Measurements from ENCODE around the gene BCL2L14.

The BCL2L14 gene, protein sequence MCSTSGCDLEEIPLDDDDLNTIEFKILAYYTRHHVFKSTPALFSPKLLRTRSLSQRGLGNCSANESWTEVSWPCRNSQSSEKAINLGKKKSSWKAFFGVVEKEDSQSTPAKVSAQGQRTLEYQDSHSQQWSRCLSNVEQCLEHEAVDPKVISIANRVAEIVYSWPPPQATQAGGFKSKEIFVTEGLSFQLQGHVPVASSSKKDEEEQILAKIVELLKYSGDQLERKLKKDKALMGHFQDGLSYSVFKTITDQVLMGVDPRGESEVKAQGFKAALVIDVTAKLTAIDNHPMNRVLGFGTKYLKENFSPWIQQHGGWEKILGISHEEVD

DNA sequence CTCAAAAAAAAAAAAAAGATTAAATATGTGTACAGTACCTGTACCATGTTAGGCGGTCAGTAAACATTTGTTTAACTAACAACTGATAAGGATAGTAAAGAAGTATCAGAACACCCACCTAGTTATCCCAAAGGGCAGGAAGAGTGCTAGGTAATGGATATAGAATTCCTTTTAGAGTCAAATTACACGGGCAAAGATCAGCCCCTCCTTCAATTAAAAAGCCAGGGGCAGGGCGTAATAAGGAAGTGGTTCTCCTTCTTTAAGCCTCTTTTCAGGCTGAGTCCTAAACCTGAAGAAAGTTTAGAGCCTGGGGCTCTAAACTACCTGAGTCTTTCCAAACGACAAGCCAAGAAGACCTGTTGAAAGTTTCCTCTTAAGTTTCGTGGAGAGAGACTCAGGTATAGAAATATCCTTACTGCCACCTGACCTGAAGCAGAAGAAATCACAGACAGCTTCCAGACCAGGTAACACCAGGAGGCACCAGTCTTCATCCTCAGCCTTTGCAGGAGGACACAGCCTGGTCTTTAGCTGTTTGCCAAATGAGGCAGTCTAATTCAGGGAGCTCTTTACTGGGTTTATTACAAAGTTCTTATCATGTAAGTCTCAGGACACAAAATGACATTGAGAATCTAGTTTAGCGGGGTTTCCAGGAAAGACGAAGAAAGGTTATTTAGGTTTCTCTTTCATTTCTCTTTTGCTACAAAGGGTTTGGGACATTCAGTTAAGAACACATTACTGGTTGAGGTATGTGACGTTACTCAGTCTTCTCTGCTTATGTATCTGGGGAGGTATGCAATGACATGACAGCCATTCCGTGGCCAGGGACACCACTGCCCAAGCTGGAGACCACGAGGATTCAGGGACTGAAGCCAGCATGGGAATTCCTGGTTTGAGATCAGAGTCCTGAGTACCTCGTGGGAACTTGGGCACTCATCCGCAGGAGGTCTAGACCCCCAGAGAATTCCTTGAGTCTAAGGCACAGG lies at the start of gene BCL2L14:
Gene BCL2L14, plus strand, starts transcription at position 266 of the 983 bp plus-strand sequence. CDS start 8,367 bp downstream, outside the sequence.
- no peak for DNase-seq

DNA sequence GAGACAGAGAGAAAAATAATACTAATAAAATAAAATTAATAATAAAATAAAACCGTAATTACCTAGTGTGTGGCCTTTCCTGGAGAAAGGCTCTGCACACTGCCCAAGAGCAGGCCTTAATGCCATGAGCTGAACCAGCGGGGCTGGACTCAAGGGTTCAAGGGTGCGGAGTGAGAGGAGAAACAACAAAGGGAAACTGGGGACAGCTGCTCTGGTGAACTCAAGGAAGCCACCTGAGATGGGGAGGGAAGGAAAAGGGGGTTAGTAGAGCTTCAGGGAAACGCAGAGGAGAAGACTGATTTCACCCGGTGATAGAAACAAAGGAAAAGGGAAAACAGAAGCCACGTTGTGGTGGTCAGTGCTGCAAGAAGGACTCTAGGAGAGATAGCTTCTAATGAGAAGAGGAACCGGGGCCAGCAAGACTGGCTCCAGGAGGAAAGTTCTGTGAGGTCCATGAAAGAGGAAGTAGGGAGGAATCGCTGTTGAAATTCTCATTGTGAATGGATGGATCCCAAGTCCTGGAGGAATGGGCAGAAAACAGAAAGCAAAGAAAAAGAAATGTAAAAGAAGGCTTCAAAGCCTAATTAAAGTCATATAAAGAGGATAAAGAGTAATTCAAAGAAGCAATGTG lies 48.3 kb upstream of the BCL2L14 start:
- DNase-seq: no peak

DNA sequence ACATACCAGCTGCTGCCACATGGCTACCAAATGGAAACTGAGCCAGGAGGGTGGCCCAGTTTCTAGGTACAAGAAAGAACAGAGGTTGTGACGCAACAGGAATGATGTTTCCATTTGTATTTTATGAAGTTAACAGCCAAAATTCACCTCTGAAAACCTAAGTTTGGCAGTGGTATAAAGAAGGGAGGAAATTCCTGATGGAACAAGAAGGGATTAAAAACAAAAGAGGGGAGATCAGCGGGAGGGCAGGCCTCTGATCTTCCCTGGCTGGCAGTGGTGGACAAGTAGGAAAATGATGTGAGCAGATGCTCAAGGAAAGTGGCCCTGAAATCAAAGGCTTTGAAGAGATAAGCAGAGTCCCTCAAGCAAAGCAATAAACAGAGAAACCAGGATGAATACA lies 47.3 kb upstream of the BCL2L14 start:
- no peak for DNase-seq

DNA sequence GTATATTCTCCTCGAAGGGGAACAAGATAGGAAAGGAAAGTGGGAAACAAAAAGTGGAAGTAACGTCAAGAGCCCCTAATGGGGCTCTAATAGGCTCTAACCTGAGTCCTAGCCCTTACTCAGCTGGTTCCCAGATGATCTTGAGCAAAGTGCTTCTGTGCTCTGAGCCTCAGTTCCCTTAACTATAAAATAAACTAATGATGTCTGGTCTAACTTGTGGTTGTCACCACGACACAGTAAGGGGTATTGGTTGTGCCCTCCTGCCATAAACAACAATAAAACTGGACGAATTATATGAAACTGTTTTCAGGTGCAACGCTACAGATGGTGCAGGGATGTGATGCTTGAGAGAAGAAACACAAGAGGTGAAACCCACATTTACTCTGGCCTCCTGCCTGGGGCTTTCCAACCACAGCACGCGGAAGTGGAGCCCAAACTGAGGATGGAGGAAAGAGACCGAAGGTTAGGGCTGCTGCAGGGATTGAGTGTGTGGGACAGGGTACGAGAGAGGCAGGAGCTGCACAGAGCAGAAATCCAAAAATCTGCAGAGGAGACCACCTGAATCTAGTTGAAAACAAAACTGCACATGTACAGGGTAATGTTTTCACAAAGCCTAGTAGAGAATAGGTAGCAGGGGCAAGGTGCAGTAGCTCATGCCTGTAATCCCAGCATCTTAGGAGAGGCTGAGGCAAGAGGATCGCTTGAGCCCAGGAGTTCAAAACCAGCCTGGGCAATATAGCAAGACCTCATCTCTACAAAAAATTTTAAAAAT lies 45.6 kb upstream of the BCL2L14 start:
- no peak for DNase-seq

DNA sequence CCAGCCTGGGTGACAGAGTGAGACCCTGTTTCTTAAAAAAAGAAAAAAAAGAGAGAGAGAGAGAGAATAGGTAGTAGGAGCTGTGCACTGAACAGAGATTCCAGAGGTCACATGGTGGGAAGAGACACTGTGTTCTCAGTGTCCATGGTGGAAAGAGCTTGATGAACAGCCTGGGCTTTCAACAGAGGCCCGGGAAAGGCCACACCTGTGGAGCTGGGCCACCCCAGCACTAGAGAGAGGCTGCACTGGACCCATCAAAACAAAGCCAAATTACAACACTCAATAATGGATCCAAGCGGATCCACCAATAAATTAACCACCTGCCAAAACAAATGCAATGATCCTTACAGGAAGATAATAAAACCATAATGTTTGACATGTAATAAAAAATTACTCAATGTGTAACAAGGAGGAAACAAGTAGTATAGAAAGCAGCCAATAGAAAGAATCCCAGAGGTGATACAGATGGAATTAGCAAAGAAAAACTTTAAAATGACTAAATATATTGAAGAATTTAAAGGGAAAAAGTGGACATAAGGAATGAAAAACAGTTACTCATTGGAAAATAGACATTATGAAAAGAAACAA lies 44.8 kb upstream of the BCL2L14 start:
- peak in 1 of 3 experiments; percentile 14 for DNase-seq

DNA sequence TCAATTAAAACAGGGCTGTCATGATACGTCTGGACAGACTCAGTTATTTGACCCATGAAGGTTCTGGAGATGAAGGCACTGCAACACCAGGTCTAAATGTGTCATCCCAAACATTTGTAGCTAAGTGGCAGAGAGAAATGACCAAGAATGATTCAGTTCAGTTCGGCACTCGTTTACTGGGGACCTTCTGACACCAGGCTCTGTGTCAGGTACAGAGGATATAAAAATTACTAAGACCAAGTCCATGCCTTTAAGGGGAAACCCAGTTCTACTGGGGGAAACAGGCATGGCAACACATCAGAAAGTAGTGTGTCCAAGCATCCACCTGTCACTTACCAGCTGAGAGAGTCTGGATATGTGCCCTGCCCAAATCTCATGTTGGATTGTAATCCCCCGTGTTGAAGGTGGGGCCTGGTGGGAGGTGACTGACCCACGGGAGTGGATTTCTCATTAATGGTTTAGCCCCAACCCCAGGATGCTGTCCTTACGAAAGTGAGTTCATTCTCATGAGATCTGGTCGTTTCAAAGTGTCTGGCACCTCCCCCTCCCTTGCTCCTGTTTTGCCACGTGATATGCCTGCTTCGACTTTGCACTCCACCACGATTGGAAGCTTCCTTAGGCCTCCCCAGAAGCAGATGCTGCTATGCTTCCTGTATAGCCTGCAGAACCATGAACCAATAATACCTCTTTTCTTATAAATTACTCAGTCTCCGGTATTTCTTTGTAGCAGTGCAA lies 41.9 kb upstream of the BCL2L14 start:
- no peak for DNase-seq

DNA sequence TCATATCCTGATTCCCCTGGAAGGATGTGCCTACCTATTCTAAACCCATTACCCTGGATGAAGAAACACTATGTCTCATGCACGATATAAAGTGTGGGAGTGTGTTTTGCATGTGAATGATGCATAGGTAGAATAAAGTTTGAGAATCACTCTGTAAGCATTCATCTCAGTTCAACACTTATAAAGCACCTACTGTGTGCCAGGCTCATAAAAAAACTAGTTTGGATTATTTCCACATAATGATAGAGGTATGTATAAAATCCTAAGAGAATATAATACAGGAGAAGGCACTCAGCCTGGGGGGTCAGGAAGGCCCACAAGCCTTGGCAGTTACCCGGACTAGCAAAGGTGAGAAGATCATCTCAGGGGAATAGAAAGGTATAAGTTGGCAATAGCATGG lies 41.1 kb upstream of the BCL2L14 start:
- no peak for DNase-seq

DNA sequence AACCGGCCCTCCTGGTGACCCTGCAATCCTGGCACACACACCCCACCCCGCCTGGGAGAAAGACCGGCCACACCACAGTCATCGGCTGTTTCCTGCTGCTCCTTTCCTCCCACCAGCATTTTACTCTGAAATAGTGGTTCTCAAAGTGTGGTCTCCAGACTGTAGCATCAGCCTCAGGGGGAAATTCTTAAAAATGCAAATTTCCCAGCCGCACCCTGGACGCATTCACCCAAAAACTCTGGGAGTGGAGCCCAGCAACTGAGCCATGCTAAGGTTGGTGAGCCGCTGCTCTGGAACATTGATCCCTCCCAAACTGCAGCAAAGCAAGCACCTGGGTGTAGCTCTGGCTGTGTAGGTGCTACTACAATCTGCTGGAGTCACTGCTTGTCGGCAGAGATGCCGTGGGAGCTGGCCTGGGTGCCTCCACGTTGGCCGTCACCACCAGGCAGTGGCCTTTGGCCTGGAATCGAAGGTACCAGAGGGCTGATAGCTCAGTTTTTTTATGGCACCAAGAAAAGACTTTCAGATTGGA lies 38.4 kb upstream of the BCL2L14 start:
- no peak for DNase-seq

DNA sequence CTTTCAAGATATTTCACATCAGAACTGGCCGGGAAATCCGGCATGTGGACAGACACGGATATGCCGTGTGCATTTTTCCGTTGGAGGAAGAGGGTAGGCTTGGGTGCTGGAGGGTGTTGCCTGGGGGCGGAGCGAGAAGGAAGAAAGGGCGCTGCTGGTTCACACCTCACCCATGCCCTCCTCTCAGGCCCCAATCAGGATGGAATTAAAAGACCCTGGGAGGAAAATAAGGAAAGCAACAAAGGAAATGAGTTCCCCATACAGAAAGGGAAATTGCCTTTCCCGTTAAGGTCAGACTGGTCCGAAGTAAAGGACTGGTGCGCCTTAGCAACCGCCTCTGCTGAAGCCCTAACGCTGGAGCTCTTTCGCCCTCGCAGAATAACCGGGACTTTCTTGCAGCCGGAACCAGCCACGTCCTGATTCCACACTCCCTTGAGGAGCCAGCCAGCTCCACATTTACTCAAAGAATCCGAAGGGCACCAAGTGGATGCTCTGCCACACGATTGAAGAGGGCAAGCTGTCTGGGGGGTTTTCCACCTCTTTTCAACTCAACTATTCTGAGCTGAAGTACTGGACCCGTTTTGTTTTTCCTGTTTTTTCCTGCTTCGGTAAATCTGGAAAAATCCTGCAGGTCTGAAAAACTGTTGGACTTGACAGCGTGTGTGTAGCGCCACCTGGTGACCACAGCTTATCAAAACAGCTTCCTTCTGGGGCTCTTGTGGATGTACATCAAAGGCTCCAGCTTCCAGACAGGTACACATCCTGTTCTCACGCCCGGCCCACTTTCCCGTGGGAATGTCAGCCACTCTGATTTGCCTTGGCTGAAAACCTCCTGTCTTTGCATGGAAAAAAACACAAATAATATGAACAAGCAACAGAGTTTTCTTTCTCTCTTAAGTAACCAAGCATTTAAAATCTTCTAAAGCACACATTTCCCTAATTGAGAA lies 37.6 kb upstream of the BCL2L14 start:
- DNase-seq: peak; percentile 84 to 96 (median 89)

DNA sequence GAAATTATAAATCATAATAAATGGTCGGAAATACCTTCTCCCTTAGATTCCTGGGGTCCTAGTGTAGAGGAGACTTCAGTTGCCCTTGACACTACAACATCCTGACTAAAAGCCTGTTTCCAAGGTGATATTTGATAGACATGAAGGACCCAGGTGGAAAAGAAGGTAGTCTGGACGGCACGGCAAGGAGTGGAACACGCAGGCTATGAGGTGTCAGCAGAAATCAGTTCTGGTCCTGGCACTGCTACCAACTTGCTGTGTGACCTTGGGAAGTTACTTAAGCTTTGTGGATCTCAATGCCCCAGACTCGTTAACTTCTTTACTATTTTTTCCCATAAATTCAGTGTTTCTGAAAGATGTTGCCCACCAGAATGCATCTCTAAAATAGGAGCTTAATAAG lies 36.9 kb upstream of the BCL2L14 start:
- DNase-seq: peak in 1 of 3 experiments; percentile 53

DNA sequence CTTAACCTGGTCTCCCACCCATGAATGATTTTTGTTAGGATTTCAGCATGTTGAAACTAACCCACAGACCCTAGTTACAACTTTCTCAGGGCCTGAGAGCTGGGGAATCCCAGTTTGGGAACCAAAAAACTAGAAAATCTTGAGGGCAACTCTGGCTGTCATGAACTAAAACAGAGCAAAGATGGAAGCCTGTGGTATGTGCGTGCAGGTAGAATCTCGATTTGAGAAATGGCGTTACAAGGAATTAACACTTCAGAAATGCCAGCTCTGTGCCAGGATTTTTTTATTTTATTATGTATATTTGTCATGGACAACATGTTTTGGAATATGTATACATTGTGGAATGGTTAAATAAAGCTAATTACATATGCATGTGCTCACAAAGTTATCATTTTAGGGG lies 36.4 kb upstream of the BCL2L14 start:
- no peak for DNase-seq

DNA sequence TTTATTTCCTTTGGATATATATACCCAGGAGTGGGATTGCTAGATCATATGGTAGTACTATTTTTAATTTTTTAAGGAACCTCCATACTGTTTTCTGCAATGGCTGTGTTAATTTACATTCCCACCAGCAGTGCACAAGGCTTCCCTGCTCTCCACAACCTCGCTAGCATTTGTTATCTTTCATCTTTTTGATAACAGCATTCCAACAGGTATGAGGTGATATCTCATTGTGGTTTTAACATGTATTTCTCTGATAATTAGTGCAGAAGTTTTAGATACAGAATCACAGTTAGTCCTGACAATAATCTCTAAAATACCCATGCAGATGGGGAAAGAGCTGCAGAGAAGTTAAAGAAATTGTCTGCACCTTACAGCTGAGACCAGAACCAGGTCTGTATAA lies 35.5 kb upstream of the BCL2L14 start:
- no peak for DNase-seq

DNA sequence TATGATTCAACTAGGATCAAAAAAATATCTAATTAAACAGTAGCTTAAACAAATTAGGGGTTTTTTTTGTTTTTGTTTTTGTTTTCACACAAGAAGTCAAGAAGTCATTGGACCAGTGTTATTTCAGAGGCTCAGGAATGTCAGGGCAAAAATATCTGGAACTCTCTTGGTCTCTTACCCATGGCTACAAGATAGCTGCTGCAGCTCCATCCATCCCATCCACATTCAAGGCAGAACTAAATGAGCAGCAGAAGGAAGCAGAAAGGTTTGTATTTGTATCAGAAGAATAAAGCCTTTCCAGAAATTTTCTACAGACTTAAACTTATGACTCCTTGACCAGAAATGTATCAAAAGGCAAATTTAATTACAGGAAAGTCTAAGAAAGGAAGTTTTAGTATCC lies 33.8 kb upstream of the BCL2L14 start:
- no peak for DNase-seq

DNA sequence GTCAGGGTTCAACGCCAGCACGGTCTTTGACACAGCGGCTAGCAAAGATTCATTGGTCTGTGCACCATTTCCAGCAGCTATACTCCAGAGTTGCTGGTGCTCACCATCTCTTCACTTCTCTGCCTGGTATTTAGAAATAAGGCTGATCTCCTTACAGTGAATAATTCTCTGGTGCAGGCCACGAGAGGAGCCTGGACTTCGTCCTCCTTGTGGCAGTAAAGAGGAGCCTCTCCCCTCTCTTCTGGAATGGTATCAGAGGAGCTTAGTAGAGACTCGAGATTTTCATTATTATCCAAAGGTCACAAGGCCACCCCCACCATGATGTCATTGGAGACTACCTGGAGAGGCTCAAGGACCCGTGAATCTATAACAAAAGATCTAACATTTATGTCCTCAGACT lies 30.8 kb upstream of the BCL2L14 start:
- no peak for DNase-seq

DNA sequence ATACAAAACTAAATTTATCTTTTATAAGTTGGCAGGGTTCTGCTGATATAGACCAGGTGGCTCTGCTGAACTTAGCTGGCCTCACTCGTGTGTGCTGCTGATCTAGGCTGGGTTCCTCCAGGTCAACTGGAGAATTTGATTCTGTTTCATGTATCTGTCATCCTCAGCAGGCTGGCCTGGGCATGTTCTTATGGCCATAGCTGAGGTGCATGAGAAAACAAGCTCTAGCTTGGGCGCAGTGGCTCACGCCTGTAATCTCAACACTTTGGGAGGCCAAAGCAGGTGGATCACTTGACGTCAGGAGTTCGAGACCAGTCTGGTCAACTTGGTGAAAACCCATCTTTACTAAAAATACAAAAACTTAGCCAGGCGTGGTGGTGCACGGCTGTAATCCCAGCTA lies 24.3 kb upstream of the BCL2L14 start:
- no peak for DNase-seq

DNA sequence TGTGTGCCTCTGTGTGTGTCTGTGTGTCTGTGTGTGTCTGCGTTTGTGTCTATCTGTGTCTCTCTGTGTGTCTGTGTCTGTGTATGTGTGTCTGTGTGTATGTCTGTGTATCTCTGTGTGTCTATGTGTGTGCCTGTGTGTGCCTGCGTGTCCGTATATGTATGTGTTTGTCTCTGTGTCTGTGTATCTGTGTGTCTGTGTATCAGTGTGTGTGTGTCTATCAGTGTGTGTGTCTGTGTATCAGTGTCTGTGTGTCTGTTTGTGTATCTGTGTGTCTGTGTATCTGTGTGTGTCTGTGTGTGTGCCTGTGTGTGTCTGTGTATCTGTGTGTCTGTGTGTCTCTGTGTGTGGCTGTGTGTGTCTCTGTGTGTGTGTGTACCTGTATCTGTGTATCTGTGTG lies 23.1 kb upstream of the BCL2L14 start:
- no peak for DNase-seq

DNA sequence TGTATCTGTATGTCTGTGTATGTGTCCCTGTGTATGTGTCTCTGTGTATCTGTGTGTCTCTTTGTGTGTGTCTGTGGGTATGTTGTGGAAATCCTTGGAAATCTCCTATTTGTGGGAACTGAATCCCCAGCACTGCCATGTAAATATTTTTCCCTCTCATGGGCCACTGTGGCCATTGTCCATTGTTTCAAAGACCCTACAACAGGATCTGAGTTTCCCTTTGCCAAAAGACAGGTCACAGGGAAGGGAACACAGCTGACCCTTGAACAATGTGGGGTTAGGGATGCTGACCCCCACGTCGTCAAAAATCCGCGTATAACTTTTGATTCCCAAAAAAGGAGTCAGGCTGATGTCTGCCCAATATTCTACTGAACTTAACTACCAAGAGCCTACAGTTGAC lies 22.5 kb upstream of the BCL2L14 start:
- no peak for DNase-seq

DNA sequence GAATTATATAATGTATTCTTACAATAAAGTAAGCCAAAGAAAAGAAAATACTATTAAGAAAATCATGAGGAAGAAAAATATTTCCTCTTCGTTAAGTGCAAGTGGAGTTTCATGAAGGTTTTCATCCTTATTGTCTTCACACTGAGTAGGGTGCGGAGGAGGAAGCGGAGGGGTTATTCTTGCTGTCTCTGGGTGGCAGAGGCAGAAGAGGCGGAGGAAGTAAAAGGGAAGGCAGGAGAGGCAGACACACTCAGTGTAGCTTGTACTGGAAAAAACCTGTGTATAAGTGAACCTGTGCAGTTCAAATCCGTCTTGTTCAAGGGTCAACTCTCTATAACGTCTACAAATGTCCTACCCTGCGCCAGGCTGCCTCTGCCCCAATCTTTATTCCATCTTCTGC lies 22.0 kb upstream of the BCL2L14 start:
- DNase-seq: no peak

DNA sequence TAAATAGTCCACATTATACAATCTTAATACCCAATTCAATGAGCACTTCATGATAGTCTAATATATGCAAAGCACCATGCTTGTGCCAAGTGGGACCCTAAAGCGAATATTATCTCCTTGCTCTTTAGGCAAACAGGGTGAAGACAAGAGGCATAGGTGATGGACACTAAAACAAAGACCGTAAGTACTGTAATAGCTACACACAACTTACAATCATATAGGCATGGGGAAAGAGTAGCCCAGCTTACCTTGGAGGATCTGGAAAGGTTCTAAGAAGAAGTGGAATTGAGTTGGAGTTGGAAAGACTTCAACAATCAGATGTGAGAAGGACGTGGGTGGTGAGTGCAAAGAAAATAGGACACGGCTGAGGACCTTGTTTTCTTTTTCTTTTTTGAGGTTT lies 19.1 kb upstream of the BCL2L14 start:
- no peak for DNase-seq

DNA sequence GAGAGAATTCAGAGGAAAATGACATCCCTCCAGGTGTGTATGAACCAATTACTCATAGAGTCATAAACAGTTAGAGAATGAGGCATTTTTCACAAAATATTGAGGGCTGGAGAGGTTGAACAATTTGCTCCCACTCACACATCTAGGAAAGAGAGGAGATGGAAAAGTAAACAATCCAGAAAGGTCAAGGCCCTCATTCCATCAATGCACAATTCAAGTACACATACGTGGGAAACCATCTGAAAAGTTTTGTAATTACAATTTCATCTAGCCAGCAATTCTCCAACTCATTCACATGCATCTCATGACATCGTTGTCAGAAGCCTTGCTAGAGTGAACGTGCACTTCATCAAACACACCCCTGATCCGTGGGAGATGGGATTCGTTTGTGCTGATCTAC lies 15.7 kb upstream of the BCL2L14 start:
- DNase-seq: no peak
